ENCODE measurements around the gene LTN1. TPM values are rescaled to one million over a fixed set of nuclear protein-coding genes. Genes with fewer than 3 reads are reported as not detected.
A peak's percentile ranks its signal among the peaks of the same experiment; 100 is the strongest.

LTN1 gene
- total and polyA plus RNA-seq, 2 of the 13 experiments (the other 11 are each of a cell fraction or from before 2014, with no cell fraction given), result 6.7 to 24.6 TPM

GRCh38 chr21:28992526-28993292 lies at the start of gene LTN1 (continued):
- TF ChIP-seq TERF1 (CRISPR knock-in tag; IDR thresholded peaks at IDR 0.05) (no peak), GTF2F1 (IDR thresholded peaks at IDR 0.05; ENCODE audit: low read length) (0 out of 2 replicates have a peak, but pooled peaks have one; percentile 12), ZNF510 (CRISPR knock-in tag; IDR thresholded peaks at IDR 0.05; ENCODE audit: low read depth) (no peak), CAMTA2 (CRISPR knock-in tag; IDR thresholded peaks at IDR 0.05; ENCODE audit: borderline replicate concordance) (no peak), HMGA1 (CRISPR knock-in tag; conservative IDR thresholded peaks at IDR 0.05) (no peak), ETV6 (CRISPR knock-in tag; conservative IDR thresholded peaks at IDR 0.05) (no peak), ZNF598 (CRISPR knock-in tag; IDR thresholded peaks at IDR 0.05; ENCODE audit: borderline replicate concordance) (peak; percentile 52; the same call in 1 of the 2 replicates), NR1H2 (CRISPR knock-in tag; IDR thresholded peaks at IDR 0.05; ENCODE audit: borderline replicate concordance, low read depth) (no peak), BRD4 (CRISPR knock-in tag; IDR thresholded peaks at IDR 0.05) (peak; percentile 77; the same call in 1 of the 2 replicates), ZNF264 (CRISPR knock-in tag; IDR thresholded peaks at IDR 0.05) (peak; percentile 65), FOSL2 (CRISPR knock-in tag; IDR thresholded peaks at IDR 0.05) (peak; percentile 56), ZNF121 (CRISPR knock-in tag; IDR thresholded peaks at IDR 0.05) (0 out of 2 replicates have a peak, but pooled peaks have one; percentile 15), ZNF441 (CRISPR knock-in tag; IDR thresholded peaks at IDR 0.05; ENCODE audit: borderline replicate concordance) (no peak), ATAD3A (CRISPR knock-in tag; IDR thresholded peaks at IDR 0.05) (no peak), ARID2 (CRISPR knock-in tag; IDR thresholded peaks at IDR 0.05; ENCODE audit: borderline replicate concordance) (no peak), MAZ (IDR thresholded peaks at IDR 0.05; ENCODE audit: borderline replicate concordance, low read depth, low read length) (peak; percentile 65; the same call in 1 of the 2 replicates), MAZ (CRISPR knock-in tag; IDR thresholded peaks at IDR 0.05; ENCODE audit: low read depth) (no peak), DPF2 (CRISPR knock-in tag; IDR thresholded peaks at IDR 0.05; ENCODE audit: borderline replicate concordance, low read depth) (no peak), KDM1A (CRISPR knock-in tag; IDR thresholded peaks at IDR 0.05) (no peak), CERS6 (CRISPR knock-in tag; IDR thresholded peaks at IDR 0.05) (no peak)
- TF ChIP-seq, protein P1, sequence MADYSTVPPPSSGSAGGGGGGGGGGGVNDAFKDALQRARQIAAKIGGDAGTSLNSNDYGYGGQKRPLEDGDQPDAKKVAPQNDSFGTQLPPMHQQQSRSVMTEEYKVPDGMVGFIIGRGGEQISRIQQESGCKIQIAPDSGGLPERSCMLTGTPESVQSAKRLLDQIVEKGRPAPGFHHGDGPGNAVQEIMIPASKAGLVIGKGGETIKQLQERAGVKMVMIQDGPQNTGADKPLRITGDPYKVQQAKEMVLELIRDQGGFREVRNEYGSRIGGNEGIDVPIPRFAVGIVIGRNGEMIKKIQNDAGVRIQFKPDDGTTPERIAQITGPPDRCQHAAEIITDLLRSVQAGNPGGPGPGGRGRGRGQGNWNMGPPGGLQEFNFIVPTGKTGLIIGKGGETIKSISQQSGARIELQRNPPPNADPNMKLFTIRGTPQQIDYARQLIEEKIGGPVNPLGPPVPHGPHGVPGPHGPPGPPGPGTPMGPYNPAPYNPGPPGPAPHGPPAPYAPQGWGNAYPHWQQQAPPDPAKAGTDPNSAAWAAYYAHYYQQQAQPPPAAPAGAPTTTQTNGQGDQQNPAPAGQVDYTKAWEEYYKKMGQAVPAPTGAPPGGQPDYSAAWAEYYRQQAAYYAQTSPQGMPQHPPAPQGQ (CRISPR knock-in tag; IDR thresholded peaks at IDR 0.05; ENCODE audit: borderline replicate concordance), result no peak
- TF ChIP-seq, protein P2, sequence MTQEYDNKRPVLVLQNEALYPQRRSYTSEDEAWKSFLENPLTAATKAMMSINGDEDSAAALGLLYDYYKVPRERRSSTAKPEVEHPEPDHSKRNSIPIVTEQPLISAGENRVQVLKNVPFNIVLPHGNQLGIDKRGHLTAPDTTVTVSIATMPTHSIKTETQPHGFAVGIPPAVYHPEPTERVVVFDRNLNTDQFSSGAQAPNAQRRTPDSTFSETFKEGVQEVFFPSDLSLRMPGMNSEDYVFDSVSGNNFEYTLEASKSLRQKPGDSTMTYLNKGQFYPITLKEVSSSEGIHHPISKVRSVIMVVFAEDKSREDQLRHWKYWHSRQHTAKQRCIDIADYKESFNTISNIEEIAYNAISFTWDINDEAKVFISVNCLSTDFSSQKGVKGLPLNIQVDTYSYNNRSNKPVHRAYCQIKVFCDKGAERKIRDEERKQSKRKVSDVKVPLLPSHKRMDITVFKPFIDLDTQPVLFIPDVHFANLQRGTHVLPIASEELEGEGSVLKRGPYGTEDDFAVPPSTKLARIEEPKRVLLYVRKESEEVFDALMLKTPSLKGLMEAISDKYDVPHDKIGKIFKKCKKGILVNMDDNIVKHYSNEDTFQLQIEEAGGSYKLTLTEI (CRISPR knock-in tag; conservative IDR thresholded peaks at IDR 0.05), result no peak
- TF ChIP-seq, protein P3, sequence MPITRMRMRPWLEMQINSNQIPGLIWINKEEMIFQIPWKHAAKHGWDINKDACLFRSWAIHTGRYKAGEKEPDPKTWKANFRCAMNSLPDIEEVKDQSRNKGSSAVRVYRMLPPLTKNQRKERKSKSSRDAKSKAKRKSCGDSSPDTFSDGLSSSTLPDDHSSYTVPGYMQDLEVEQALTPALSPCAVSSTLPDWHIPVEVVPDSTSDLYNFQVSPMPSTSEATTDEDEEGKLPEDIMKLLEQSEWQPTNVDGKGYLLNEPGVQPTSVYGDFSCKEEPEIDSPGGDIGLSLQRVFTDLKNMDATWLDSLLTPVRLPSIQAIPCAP (CRISPR knock-in tag; IDR thresholded peaks at IDR 0.05; ENCODE audit: low read depth), result no peak

All from HepG2 (cell line).